GM18499 (cell line): Measurements from ENCODE around the gene TMEM196.
A peak's percentile ranks its signal among the peaks of the same experiment; 100 is the strongest.
"Not testable (repeated sequence)": the region's sequence is repeated elsewhere in the genome, so short reads cannot be mapped to it uniquely, and the experiment has no call there.

Source experiments
- ATAC-seq: cut with Tn5 transposase; IDR thresholded peaks from one replicate; pipeline ENCODE4 v1.9.1; 2021; ENCODE audit warnings: moderate number of reproducible peaks; ENCODE audit not compliant: insufficient read depth, unreplicated experiment

TMEM196 gene

GRCh38 chr7:19708397-19709248, 64.8 kb downstream of the TMEM196 start, which contains the start of gene POLR1F:
TSS of gene POLR1F (minus strand) at chr7:19709037. CDS start at chr7:19709016, 21 bp downstream.
- peak; percentile 87 for ATAC-seq

- no peak for ATAC-seq
Observed at GRCh38 chr7:19707240-19707639, 66.2 kb downstream of the TMEM196 start.

GRCh38 chr7:19705663-19706062, 67.8 kb downstream of the TMEM196 start:
- ATAC-seq = no peak

- ATAC-seq = no peak
Observed at GRCh38 chr7:19701471-19701870, 71.9 kb downstream of the TMEM196 start.

- ATAC-seq = no peak
Observed at GRCh38 chr7:19700936-19701335, 72.5 kb downstream of the TMEM196 start.

- ATAC-seq = no peak
Observed at GRCh38 chr7:19698331-19698730, 75.1 kb downstream of the TMEM196 start.

GRCh38 chr7:19696926-19697325, 76.5 kb downstream of the TMEM196 start:
- ATAC-seq = no peak

GRCh38 chr7:19692111-19692828, 81.1 kb downstream of the TMEM196 start:
- ATAC-seq = no peak

GRCh38 chr7:19690736-19691135, 82.7 kb downstream of the TMEM196 start:
- ATAC-seq = no peak

GRCh38 chr7:19689130-19689529, 84.3 kb downstream of the TMEM196 start:
- not testable (repeated sequence) for ATAC-seq

- no peak for ATAC-seq
Observed at GRCh38 chr7:19681596-19681995, 91.8 kb downstream of the TMEM196 start.

- ATAC-seq = peak; percentile 77
Observed at GRCh38 chr7:19677180-19677579, 96.2 kb downstream of the TMEM196 start.

GRCh38 chr7:19675816-19676215, 97.6 kb downstream of the TMEM196 start:
- no peak for ATAC-seq

- ATAC-seq = no peak
Observed at GRCh38 chr7:19674266-19674960, 99.0 kb downstream of the TMEM196 start.

- no peak for ATAC-seq
Observed at GRCh38 chr7:19670806-19671205, 102.6 kb downstream of the TMEM196 start.
